Occipital lobe (tissue), 2 donors: ENCODE results near the gene KCNMA1. TPM values are rescaled to one million over a fixed set of nuclear protein-coding genes. Genes with fewer than 3 reads are reported as not detected.
"Not testable (repeated sequence)": the region's sequence is repeated elsewhere in the genome, so short reads cannot be mapped to it uniquely, and the experiment has no call there.

Experiments used
- DNase-seq: peaks from one replicate; lab custom pipeline; 2025; lab: John Stamatoyannopoulos, UW
- total RNA-seq: library from RNA; depleted of rRNA; stranded (reverse); fragments of >200 nt; gene quantifications from one replicate; pipeline ENCODE4 v1.2.3, GENCODE V29; 2014

The KCNMA1 gene
- total RNA-seq, 1 donor from 2014 or later: 43.0 TPM

GRCh38 chr10:77586719-77587415 is 50.7 kb downstream of the KCNMA1 start:
- DNase-seq: no peak

GRCh38 chr10:77584938-77585337 is 52.7 kb downstream of the KCNMA1 start:
- DNase-seq: no peak

- no peak for DNase-seq
Measured at GRCh38 chr10:77583527-77583926, 54.1 kb downstream of the KCNMA1 start.

- no peak for DNase-seq
Measured at GRCh38 chr10:77582710-77583115, 54.9 kb downstream of the KCNMA1 start.

GRCh38 chr10:77581738-77582137 is 55.9 kb downstream of the KCNMA1 start:
- no peak for DNase-seq

- DNase-seq: no peak
Measured at GRCh38 chr10:77580482-77580881, 57.1 kb downstream of the KCNMA1 start.

- DNase-seq: no peak
Measured at GRCh38 chr10:77578583-77579227, 58.9 kb downstream of the KCNMA1 start.

GRCh38 chr10:77577666-77578229 is 59.9 kb downstream of the KCNMA1 start:
- DNase-seq: no peak

- no peak for DNase-seq
Measured at GRCh38 chr10:77576444-77577032, 61.1 kb downstream of the KCNMA1 start.

GRCh38 chr10:77576007-77576367 is 61.6 kb downstream of the KCNMA1 start:
- no peak for DNase-seq

GRCh38 chr10:77575271-77576006 is 62.2 kb downstream of the KCNMA1 start:
- DNase-seq: no peak

- no peak for DNase-seq
Measured at GRCh38 chr10:77574438-77574837, 63.2 kb downstream of the KCNMA1 start.

- DNase-seq: not testable (repeated sequence)
Measured at GRCh38 chr10:77572520-77572919, 65.1 kb downstream of the KCNMA1 start.

- no peak for DNase-seq
Measured at GRCh38 chr10:77571490-77571889, 66.1 kb downstream of the KCNMA1 start.

- DNase-seq: no peak
Measured at GRCh38 chr10:77566914-77567566, 70.6 kb downstream of the KCNMA1 start.

GRCh38 chr10:77566236-77566635 is 71.4 kb downstream of the KCNMA1 start:
- DNase-seq: no peak

GRCh38 chr10:77565590-77566023 is 72.0 kb downstream of the KCNMA1 start:
- no peak for DNase-seq

- DNase-seq: no peak
Measured at GRCh38 chr10:77564731-77565589, 72.6 kb downstream of the KCNMA1 start.

- no peak for DNase-seq
Measured at GRCh38 chr10:77563638-77564270, 73.9 kb downstream of the KCNMA1 start.

GRCh38 chr10:77562742-77563141 is 74.9 kb downstream of the KCNMA1 start:
- DNase-seq: no peak
